Esophagus (tissue), 2 donors: ENCODE results near the gene STARD3. TPM values are rescaled to one million over a fixed set of nuclear protein-coding genes. Genes with fewer than 3 reads are reported as not detected.
"Not testable (repeated sequence)": the region's sequence is repeated elsewhere in the genome, so short reads cannot be mapped to it uniquely, and the experiment has no call there.

ENCODE experiments used
- H3K27ac ChIP-seq, 2 donors: one replicate each; pipeline ENCODE4 v1.5.1; 2013; ENCODE audit warnings: low read depth in 2 of 2, mild to moderate bottlenecking in 2 of 2, inconsistent platforms in 1 of 2, low read length in 1 of 2, moderate library complexity in 1 of 2
- H3K27me3 ChIP-seq, 2 donors: one replicate each; pipeline ENCODE4 v1.6.1; 2013; ENCODE audit warnings: low read length in 2 of 2, control low read depth in 1 of 2, mild to moderate bottlenecking in 1 of 2; ENCODE audit not compliant: insufficient read depth in 2 of 2, control insufficient read depth in 1 of 2
- H3K36me3 ChIP-seq, 2 donors: one replicate each; pipeline ENCODE4 v1.6.1; 2013; ENCODE audit warnings: low read length in 1 of 2; ENCODE audit not compliant: control insufficient read depth in 2 of 2, insufficient read depth in 2 of 2
- H3K4me1 ChIP-seq, 2 donors: one replicate each; pipeline ENCODE4 v1.6.1; 2013; ENCODE audit warnings: low read length in 1 of 2; ENCODE audit not compliant: control insufficient read depth in 2 of 2, insufficient read depth in 2 of 2
- H3K4me3 ChIP-seq, 2 donors: one replicate each; pipeline ENCODE4 v1.5.1; 2013; ENCODE audit warnings: low read length in 2 of 2, mild to moderate bottlenecking in 2 of 2, low read depth in 1 of 2, moderate library complexity in 1 of 2
- H3K9me3 ChIP-seq, 2 donors: one replicate each; pipeline ENCODE4 v1.6.1; 2013; ENCODE audit warnings: mild to moderate bottlenecking in 2 of 2, low read depth in 1 of 2, low read length in 1 of 2, moderate library complexity in 1 of 2; ENCODE audit not compliant: control insufficient read depth in 2 of 2, insufficient read depth in 1 of 2
- WGBS, 2 donors: extraction: QIAGEN DNeasy Blood & Tissue Kit; methylation state at CpG; one replicate each; pipeline ENCODE4 v1.1.7; 2013; 5-methylcytosine and 5-hydroxymethylcytosine counted together
- polyA plus RNA-seq, 2 donors: library from polyadenylated mRNA; stranded (reverse); fragments of 200-250 nt; gene quantifications; one replicate each; pipeline ENCODE4 v1.2.3, GENCODE V29; 2013
- donor health status: healthy with polysubstance abuse.
- donor health status: Bipolar disorder and iron deficiency.

The STARD3 gene
- polyA plus RNA-seq, 2 donors = 44.6 to 44.9 TPM

DNA sequence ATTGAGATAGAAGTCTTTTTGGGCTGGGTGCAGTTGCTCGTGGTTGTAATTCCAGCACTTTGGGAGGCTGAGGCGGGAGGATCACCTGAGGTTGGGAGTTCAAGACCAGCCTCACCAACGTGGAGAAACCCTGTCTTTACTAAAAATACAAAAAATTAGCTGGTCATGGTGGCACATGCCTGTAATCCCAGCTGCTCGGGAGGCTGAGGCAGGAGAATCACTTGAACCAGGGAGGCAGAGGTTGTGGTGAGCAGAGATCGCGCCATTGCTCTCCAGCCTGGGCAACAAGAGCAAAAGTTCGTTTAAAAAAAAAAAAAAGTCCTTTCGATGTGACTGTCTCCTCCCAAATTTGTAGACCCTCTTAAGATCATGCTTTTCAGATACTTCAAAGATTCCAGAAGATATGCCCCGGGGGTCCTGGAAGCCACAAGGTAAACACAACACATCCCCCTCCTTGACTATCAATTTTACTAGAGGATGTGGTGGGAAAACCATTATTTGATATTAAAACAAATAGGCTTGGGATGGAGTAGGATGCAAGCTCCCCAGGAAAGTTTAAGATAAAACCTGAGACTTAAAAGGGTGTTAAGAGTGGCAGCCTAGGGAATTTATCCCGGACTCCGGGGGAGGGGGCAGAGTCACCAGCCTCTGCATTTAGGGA lies 62.3 kb downstream of the STARD3 start:
- H3K27me3 ChIP-seq, H3K9me3 ChIP-seq, H3K36me3 ChIP-seq: not testable (repeated sequence)
- peaks cover 0 to 11% of the 10 kb centered on the region in 2 donors for H3K4me1 ChIP-seq
- H3K4me3 ChIP-seq = peak overlapping the region; percentile 78 to 81
- WGBS, 2 donors = 37 to 43% methylated on average over 11 of the region's 11 CpGs
- peak overlapping the region; percentile 92 to 94 for H3K27ac ChIP-seq

DNA sequence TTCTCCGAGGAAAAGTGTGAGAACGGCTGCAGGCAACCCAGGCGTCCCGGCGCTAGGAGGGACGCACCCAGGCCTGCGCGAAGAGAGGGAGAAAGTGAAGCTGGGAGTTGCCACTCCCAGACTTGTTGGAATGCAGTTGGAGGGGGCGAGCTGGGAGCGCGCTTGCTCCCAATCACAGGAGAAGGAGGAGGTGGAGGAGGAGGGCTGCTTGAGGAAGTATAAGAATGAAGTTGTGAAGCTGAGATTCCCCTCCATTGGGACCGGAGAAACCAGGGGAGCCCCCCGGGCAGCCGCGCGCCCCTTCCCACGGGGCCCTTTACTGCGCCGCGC lies 62.8 kb downstream of the STARD3 start, which contains the start of gene ERBB2:
Gene ERBB2, plus strand, starts transcription at position 247 of the 330 bp plus-strand sequence. CDS start 175 bp downstream, outside the sequence.
- Histone ChIP-seq H3K36me3 (no peaks in the 10 kb centered on the region), H3K27ac (peak within 1 kb of the TSS; percentile 92 to 94), H3K9me3 (no peaks in the 10 kb centered on the region), H3K4me3 (peak within 1 kb of the TSS; percentile 78 to 81), H3K27me3 (no peaks in the 10 kb centered on the region), H3K4me1 (peaks cover 0 to 14% of the 10 kb centered on the region in 2 donors)
- WGBS, 2 donors = 4 to 6% methylated on average over 19 to 20 of the region's 20 CpGs

DNA sequence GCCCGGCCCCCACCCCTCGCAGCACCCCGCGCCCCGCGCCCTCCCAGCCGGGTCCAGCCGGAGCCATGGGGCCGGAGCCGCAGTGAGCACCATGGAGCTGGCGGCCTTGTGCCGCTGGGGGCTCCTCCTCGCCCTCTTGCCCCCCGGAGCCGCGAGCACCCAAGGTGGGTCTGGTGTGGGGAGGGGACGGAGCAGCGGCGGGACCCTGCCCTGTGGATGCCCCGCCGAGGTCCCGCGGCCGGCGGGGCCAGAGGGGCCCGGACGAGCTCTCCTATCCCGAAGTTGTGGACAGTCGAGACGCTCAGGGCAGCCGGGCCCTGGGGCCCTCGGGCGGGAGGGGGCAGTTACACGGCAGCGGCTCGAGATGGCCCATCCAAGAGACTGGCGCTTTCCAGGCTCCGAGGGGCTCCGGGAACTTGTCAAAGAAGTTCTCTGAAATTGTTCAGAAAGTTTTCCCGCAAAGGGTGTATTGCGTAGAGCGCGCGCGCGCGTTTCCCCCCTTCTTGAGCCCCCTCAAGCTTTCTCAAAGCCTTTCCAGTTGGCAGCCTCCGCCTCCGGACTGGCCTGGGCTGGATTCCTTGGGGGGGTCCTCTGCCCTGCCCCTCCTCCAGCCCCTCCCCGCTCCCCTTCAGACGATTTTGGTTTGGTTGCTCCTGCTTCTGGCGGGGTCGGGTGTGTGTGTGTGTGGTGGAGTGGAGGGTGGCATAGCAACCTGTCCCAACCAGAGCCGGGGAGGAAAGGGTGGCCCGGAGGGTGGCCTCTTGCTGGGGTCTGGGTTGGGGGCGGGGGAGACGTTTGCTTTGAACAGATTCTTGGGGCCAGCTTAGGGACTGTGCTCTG lies 63.4 kb downstream of the STARD3 start:
- H3K4me3 ChIP-seq = peak overlapping the region; percentile 78 to 81
- H3K27ac ChIP-seq = peak overlapping the region; percentile 92 to 94
- H3K9me3 ChIP-seq = no peaks in the 10 kb centered on the region
- H3K4me1 ChIP-seq = peaks cover 0 to 19% of the 10 kb centered on the region in 2 donors
- WGBS, 2 donors = 2% methylated on average over 54 to 57 of the region's 57 CpGs
- no peaks in the 10 kb centered on the region for H3K36me3 ChIP-seq
- H3K27me3 ChIP-seq = no peaks in the 10 kb centered on the region

DNA sequence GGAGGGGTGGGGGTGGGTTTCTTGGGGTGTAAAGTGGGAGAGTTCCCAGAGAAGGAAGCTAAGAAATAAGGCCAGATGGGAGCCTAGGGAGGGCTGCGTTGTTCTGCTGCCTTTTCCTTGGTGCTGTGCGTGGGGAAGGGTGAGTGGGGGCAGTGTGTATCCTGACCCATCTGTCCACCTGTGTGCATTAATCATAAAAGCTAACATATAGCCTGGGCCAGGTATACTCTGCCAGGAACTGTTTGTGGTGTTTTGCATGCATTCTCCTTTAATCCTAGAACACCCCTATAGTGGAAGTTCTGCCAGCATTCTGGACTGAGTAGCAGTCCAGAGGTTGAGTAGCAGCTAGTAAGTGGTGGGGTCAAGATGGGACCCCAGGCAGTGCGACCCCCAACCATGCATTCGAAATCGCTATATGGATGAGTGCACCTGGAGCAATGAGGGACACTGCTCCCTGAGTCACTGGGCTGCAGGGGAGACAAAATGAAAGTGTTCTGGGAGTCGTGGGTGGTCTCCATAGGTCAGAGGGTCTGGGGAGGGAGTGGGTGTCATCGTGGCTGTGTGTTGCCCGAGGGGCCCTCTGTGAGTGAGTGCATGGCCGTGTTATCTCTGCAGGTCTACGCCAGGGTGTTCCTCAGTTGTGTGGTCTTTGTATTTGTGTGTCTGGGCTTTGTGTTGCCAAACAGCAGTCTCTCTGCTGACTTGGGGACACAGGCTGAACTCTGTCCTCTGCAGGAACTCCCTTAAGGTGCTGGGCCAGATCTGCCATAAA lies 64.3 kb downstream of the STARD3 start:
- peak overlapping the region; percentile 78 to 81 for H3K4me3 ChIP-seq
- H3K36me3 ChIP-seq = no peaks in the 10 kb centered on the region
- H3K27ac ChIP-seq = peak overlapping the region; percentile 92 to 94
- peaks cover 5 to 23% of the 10 kb centered on the region in 2 donors for H3K4me1 ChIP-seq
- H3K9me3 ChIP-seq = no peaks in the 10 kb centered on the region
- 16 to 22% methylated on average over 10 of the region's 10 CpGs for WGBS, 2 donors
- H3K27me3 ChIP-seq = no peaks in the 10 kb centered on the region

DNA sequence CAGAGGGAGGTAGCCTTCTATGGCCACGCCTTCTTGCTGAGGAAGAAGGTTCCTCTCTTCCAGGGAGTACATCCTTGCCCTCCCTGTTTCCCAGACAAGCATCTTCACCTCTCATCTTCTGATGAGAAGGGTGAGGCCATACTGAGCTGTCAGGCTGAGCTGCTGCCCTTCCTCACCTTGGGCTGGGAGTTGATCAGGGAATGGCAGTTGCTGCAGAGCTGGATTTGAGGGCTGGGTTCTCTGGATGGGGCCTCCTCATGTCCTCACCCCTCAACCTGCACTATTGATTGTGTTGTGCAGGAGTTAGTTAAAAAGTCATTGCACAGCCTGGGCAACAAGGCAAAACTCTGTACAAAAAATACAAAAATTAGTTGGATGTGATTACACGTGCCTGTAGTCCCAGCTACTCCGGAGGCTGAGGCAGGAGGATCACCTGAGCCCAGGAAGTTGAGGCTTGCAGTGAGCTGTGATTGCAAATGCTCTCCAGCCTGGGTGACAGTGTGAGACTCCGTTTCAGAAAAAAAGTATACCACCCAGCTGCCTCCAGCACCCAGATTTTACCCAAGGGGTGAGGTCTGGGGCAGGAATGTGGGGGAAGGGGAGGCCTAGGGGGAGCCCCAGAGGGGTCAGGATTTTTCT lies 65.0 kb downstream of the STARD3 start:
- peak overlapping the region; percentile 78 to 81 for H3K4me3 ChIP-seq
- no peaks in the 10 kb centered on the region for H3K9me3 ChIP-seq
- WGBS, 2 donors = 62% methylated on average over 4 of the region's 4 CpGs
- H3K36me3 ChIP-seq = no peaks in the 10 kb centered on the region
- H3K27me3 ChIP-seq = no peaks in the 10 kb centered on the region
- peaks cover 7 to 30% of the 10 kb centered on the region in 2 donors for H3K4me1 ChIP-seq
- peak overlapping the region in 1 of 2 donors; percentile 92 for H3K27ac ChIP-seq

DNA sequence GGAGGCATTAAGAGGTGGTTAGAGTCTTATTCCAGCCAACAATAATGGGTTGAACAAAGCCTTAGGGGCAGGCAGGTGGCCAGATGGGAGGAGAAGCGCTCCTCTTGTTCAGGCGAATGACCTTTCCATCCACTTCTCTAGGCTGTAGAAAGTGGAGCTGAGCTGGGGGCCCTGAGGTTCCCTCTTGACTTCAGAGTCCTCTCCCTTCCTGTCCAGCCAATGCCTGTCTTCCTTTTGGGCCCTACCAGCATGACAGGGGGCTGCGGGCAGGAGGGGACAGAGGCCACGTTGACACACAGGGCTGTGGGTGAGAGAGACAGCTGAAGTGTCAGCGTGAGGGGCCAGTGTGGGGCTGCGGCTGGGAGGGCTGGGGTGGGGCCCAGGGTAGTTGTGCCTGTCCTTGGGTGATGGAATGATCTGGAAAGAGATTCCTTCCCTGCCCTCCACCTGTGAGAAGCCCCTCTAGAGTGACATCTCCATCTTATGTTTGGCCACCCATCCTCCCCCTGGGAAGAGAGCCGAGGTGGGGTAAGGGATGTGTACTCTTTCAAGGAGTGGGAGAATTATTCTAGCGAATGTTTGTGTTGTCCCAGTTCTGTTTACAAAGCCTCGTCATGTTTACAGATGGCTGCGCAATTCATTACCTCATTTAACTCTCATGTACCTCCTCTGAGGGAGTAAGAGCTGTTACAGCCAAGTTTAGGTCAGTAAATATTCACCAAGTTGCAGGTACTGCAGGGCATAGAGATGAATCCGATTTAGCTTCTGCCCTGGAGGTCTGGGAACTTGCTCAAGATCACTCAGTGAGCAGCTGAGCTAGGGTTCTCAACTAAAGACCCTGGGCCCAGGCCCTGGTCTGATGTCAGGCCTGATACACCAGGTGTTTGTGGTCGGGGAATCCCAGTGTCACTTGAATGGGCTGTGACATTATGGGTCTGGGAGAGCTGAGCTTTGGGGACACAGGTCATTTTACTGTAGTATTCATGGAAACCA lies 66.3 kb downstream of the STARD3 start:
- H3K4me3 ChIP-seq = no peak overlapping the region
- no peaks in the 10 kb centered on the region for H3K9me3 ChIP-seq
- peaks cover 5 to 7% of the 10 kb centered on the region in 2 donors for H3K36me3 ChIP-seq
- H3K4me1 ChIP-seq = peaks cover 7 to 36% of the 10 kb centered on the region in 2 donors
- peak overlapping the region; percentile 70 to 95 for H3K27ac ChIP-seq
- WGBS, 2 donors = 47% methylated on average over 12 of the region's 12 CpGs
- H3K27me3 ChIP-seq = no peaks in the 10 kb centered on the region

DNA sequence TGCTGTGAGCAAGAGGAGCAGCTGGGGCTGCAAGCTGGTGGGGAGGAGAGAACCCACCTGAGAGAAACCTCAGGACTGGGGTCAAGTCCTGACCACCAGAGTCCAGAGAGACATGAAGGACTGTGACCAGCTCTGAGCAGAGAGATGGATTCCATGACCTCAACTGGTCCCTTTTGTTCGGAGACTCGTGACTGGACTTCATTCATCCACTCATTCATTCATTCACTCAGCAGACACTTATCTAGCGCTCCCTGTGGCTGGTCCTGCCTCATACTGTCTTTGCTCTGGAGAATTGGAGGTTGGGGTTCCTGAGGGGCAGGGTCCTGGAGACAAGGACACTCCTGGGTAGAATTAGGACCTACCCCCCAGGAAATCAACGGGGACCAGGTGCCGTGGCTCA lies 67.0 kb downstream of the STARD3 start:
- Histone ChIP-seq H3K36me3 (peaks cover 8 to 14% of the 10 kb centered on the region in 2 donors), H3K4me1 (peaks cover 7 to 36% of the 10 kb centered on the region in 2 donors), H3K9me3 (no peaks in the 10 kb centered on the region), H3K4me3 (no peak overlapping the region), H3K27ac (peak overlapping the region; percentile 70 to 95), H3K27me3 (no peaks in the 10 kb centered on the region)
- WGBS, 2 donors = 79 to 89% methylated on average over 5 of the region's 5 CpGs

DNA sequence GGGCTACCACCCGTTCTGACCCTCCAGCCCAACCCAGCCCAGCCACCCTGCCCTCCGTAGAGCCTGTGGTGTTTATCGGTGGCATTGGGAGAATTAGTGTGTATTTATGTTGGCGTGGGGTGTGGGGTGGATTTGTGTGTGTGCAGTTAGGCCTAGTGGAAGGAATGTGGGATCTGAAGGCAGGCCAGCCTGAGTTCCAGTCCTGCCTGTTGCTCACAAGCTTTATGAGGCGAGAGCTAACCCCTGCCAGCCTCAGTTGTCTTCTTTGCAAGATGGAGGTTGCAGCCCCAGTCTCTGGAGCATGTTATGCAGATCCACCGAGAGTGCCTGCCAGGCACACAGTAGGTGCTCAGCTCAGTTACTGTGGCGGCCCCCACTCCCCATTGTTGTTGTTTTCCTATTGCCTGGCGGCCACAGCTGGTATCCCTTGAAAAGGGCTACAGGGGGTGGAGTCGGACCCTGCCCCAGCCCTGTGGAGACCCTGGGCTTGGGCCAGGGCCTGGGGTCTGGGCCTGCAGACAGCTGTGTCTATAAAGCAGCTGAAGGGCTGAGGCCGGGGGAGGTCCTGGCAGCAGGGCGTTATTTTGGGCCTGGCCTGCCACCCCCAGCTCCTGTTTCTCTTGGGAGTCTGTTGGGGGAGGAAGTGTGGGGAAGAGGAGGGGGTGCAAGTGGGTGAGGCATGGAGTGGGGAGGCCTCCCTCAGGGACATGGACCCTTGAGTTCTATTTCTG lies 68.0 kb downstream of the STARD3 start:
- peaks cover 7 to 36% of the 10 kb centered on the region in 2 donors for H3K4me1 ChIP-seq
- H3K36me3 ChIP-seq = peaks cover 8 to 25% of the 10 kb centered on the region in 2 donors
- 41 to 43% methylated on average over 11 of the region's 11 CpGs for WGBS, 2 donors
- H3K9me3 ChIP-seq = no peaks in the 10 kb centered on the region
- H3K27me3 ChIP-seq = no peaks in the 10 kb centered on the region
- H3K4me3 ChIP-seq = peak overlapping the region in 1 of 2 donors; percentile 28
- peak overlapping the region; percentile 94 to 95 for H3K27ac ChIP-seq
